ENCODE measurements around the gene SPTLC2.

- TF ChIP-seq CTCF (IDR thresholded peaks at IDR 0.05 in 2 of 3, conservative IDR thresholded peaks at IDR 0.05 in 1 of 3; ENCODE audit: borderline replicate concordance in 1 of 3, insufficient read depth in 1 of 3, low read depth in 2 of 3, low read length in 2 of 3) (no peak), ELF1 (IDR thresholded peaks at IDR 0.05; ENCODE audit: borderline replicate concordance, low read depth) (no peak), EZH2 (IDR thresholded peaks at IDR 0.05) (no peak), REST (IDR thresholded peaks at IDR 0.05; ENCODE audit: low read depth) (no peak), POLR2A (IDR thresholded peaks at IDR 0.05; ENCODE audit: borderline replicate concordance, extremely low read depth, insufficient read depth, insufficient read length) (no peak), SP1 (IDR thresholded peaks at IDR 0.05; ENCODE audit: low read depth) (no peak), EZH2phosphoT487 (IDR thresholded peaks at IDR 0.05; ENCODE audit: borderline replicate concordance) (no peak), ZBTB33 (IDR thresholded peaks at IDR 0.05; ENCODE audit: extremely low read depth, insufficient replicate concordance, low read length) (no peak), ATF3 (IDR thresholded peaks at IDR 0.05) (no peak), YY1 (IDR thresholded peaks at IDR 0.05; ENCODE audit: extremely low read depth, insufficient replicate concordance, low read depth, low read length) (no peak), TCF7L2 (IDR thresholded peaks at IDR 0.05; ENCODE audit: borderline replicate concordance, extremely low read depth, insufficient read depth, insufficient read length) (no peak), POLR2AphosphoS5 (IDR thresholded peaks at IDR 0.05; ENCODE audit: low read depth, low read length) (no peak), RAD21 (IDR thresholded peaks at IDR 0.05; ENCODE audit: low read depth) (no peak), FOSL1 (IDR thresholded peaks at IDR 0.05; ENCODE audit: low read depth) (no peak)
These were observed 125.4 kb downstream of the SPTLC2 start for GRCh38 chr14:77491056-77491455.
